GM06990 (cell line): ENCODE data around the gene NADK2.

ENCODE experiments used
- DNase-seq: peaks from one replicate; pipeline ENCODE4 v3.0.0-alpha.2; 2011; ENCODE audit not compliant: insufficient read length; ENCODE audit errors: extremely low read depth
- H3K27me3 ChIP-seq: replicated peaks from 2 replicates; pipeline ENCODE4 v1.6.0; 2011; ENCODE audit warnings: low read length; ENCODE audit not compliant: control insufficient read depth, insufficient read depth
- H3K36me3 ChIP-seq: 2 replicates; pipeline ENCODE4 v1.5.1; 2011; ENCODE audit warnings: low read length; ENCODE audit not compliant: control insufficient read depth, insufficient read depth
- H3K4me3 ChIP-seq: replicated peaks from 2 replicates; pipeline ENCODE4 v1.5.1; 2011; ENCODE audit warnings: low read depth, mild to moderate bottlenecking, control low read depth, low read length
- TF ChIP-seq, protein P1 (sequence below): IDR thresholded peaks from 2 replicates; pipeline ENCODE4 v1.5.1; 2011; ENCODE audit warnings: low read length, control low read depth, mild to moderate bottlenecking, inconsistent platforms; ENCODE audit not compliant: insufficient read depth, poor library complexity, severe bottlenecking

The NADK2 gene

DNA sequence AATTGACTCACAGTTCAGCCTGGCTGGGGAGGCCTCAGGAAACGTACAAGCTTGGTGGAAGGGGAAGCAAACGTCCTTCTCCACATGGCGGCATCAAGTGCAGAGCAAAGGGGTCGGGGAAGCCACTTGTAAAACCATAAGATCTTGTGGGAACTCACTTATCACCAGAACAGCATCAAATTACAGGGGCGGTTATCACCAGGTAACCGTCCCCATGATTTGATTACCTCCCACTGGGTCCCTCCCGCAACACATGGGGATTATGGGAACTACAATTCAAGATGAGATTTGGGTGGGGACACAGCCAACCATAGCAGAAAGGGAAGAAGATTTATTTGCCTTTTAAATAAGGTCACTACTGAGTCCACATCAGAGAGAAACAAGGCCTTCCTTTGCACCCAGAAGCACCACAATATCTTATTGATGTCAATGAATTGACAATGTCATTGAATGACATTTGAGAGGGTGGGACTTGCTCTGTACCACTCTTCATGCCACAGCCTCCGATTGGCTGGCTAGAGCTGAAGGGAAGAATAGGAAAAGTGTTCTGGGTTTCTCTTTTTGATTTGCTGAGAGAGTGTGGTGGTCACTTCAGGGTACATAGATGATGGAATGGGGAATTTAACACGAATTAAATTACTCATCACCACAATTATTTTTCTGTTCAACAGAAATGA is 78.8 kb downstream of the NADK2 start:
- no peak overlapping the region for H3K4me3 ChIP-seq
- DNase-seq, result no peak
- peaks cover 11% of the 10 kb centered on the region for H3K36me3 ChIP-seq
- TF ChIP-seq, protein P1, sequence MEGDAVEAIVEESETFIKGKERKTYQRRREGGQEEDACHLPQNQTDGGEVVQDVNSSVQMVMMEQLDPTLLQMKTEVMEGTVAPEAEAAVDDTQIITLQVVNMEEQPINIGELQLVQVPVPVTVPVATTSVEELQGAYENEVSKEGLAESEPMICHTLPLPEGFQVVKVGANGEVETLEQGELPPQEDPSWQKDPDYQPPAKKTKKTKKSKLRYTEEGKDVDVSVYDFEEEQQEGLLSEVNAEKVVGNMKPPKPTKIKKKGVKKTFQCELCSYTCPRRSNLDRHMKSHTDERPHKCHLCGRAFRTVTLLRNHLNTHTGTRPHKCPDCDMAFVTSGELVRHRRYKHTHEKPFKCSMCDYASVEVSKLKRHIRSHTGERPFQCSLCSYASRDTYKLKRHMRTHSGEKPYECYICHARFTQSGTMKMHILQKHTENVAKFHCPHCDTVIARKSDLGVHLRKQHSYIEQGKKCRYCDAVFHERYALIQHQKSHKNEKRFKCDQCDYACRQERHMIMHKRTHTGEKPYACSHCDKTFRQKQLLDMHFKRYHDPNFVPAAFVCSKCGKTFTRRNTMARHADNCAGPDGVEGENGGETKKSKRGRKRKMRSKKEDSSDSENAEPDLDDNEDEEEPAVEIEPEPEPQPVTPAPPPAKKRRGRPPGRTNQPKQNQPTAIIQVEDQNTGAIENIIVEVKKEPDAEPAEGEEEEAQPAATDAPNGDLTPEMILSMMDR, result no peak
- H3K27me3 ChIP-seq, result no peaks in the 10 kb centered on the region

GRCh38 chr5:36161361-36161760 is 80.4 kb downstream of the NADK2 start:
- Histone ChIP-seq H3K4me3 (no peak overlapping the region), H3K27me3 (no peaks in the 10 kb centered on the region), H3K36me3 (peaks cover 10% of the 10 kb centered on the region)
- TF ChIP-seq, protein P1, result no peak
- DNase-seq, result no peak

- Histone ChIP-seq H3K27me3 (no peaks in the 10 kb centered on the region), H3K4me3 (no peak overlapping the region), H3K36me3 (peaks cover 12% of the 10 kb centered on the region)
- TF ChIP-seq, protein P1, result no peak
- DNase-seq, result no peak
Measured at GRCh38 chr5:36160617-36161016, 81.1 kb downstream of the NADK2 start.

DNA sequence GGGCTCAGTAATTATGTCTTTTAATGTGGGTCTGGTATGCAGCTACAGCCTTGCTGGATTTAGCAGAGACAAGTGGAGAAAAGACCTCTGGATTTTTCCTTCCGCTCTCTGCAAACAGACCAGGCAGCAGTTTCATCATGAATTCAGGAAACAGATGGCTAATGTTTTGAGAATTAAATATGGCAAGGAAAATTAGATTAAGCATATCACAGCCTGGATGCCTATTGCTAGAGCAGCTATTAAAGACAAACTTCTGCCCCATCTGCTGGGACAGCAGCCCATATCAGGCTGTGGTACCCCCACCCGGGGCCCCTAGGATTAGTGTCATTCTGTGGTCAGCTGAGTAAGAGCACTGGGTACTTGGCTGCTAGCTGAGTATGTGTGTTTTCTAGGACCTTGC is 83.6 kb downstream of the NADK2 start:
- no peak for DNase-seq
- no peak overlapping the region for H3K4me3 ChIP-seq
- H3K27me3 ChIP-seq, result no peaks in the 10 kb centered on the region
- peaks cover 10% of the 10 kb centered on the region for H3K36me3 ChIP-seq
- TF ChIP-seq, protein P1, result no peak

DNA sequence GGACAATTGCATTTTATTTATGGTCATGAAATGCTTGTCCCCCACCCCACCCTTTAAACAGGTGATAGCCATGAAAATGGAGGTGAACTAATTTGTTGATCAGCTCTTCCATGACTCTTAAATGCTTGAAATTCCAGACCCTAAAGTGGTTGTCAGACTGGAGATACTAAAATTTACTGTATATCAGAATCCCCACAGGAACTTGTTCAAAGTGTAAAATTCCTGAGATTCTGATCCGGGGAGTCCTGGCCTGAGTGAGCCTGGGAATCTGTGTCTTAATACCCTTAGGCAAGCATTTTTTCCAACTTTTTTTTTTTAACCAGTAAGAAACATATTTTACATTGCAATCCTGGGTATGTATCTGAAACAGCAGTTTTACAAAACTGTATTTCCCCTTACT is 85.1 kb downstream of the NADK2 start:
- peaks cover 9% of the 10 kb centered on the region for H3K36me3 ChIP-seq
- TF ChIP-seq, protein P1, result no peak
- H3K4me3 ChIP-seq, result no peak overlapping the region
- no peak for DNase-seq
- H3K27me3 ChIP-seq, result no peaks in the 10 kb centered on the region
